Naive thymus-derived CD8-positive, alpha-beta T cell (primary cell): Measurements from ENCODE around the gene COL4A1. TPM values are rescaled to one million over a fixed set of nuclear protein-coding genes. Genes with fewer than 3 reads are reported as not detected.

Experiments used
- ATAC-seq, 2 donors: fragments of 150-1000 bp; cut with Tn5 transposase in 1 of 2; sonication (Bioruptor Pico), chemical (Tn5 transposase) in 1 of 2; 1 replicate in 1 of 2; 2 replicates in 1 of 2; pipeline ENCODE4 v1.10.0; 2021; ENCODE audit warnings: mild to moderate bottlenecking in 2 of 2, moderate library complexity in 2 of 2
- POLR2A ChIA-PET: fragments of 350-600 bp; sonication (Branson Sonifier 250); formaldehyde crosslinking; loops from one replicate; lab custom pipeline; 2021; ENCODE audit warnings: antibody characterized with exemption; lab: Charles Lee
- DNase-seq, 10 donors: peaks; one replicate each; pipeline versions ENCODE4 v3.0.0 to v3.0.0-alpha.2; 2020 to 2022
- H3K27ac Mint-ChIP-seq, 10 donors: one replicate each; pipeline ENCODE4 v1.8.0; 2020 to 2022; ENCODE audit warnings: mild to moderate bottlenecking in 10 of 10, mixed read lengths in 10 of 10, moderate library complexity in 4 of 10, inconsistent platforms in 1 of 10
- H3K27me3 Mint-ChIP-seq, 5 donors: one replicate each; pipeline ENCODE4 v1.8.0; 2021 to 2022; ENCODE audit warnings: mixed read lengths in 5 of 5
- H3K36me3 Mint-ChIP-seq, 3 donors: one replicate each; pipeline ENCODE4 v1.8.0; 2020 to 2022; ENCODE audit warnings: mixed read lengths in 3 of 3, mild to moderate bottlenecking in 2 of 3, inconsistent platforms in 1 of 3
- H3K4me1 Mint-ChIP-seq, 4 donors: one replicate each; pipeline ENCODE4 v1.8.0; 2021 to 2022; ENCODE audit warnings: mixed read lengths in 4 of 4
- H3K4me3 Mint-ChIP-seq, 10 donors: one replicate each; pipeline ENCODE4 v1.8.0; 2020 to 2022; ENCODE audit warnings: mild to moderate bottlenecking in 10 of 10, mixed read lengths in 10 of 10, moderate library complexity in 6 of 10, inconsistent platforms in 1 of 10
- H3K9me3 Mint-ChIP-seq, 9 donors: one replicate each; pipeline ENCODE4 v1.8.0; 2020 to 2022; ENCODE audit warnings: mixed read lengths in 9 of 9, mild to moderate bottlenecking in 3 of 9, inconsistent platforms in 1 of 9, moderate library complexity in 1 of 9
- polyA plus RNA-seq, 3 donors: library from polyadenylated mRNA; unstranded; fragments of 300-500 nt; fragmentation: Illumina TruSeq; gene quantifications; one replicate each; pipeline ENCODE4 v1.2.3, GENCODE V29; 2021
- total RNA-seq, 8 experiments: library from RNA in 2 of 8; stranded (reverse) in 2 of 8; gene quantifications; one replicate each; pipeline ENCODE4 v1.2.3 and lab custom pipeline; 2021 to 2026

The COL4A1 gene
- total and polyA plus RNA-seq, 5 experiments from 2014 or later: not detected

GRCh38 chr13:110347535-110348308 is 40.8 kb upstream of the COL4A1 start:
- peaks cover 0 to 15% (median 8%) of the 10 kb centered on the region in 5 donors for H3K27me3 Mint-ChIP-seq
- no peak for DNase-seq
- H3K27ac Mint-ChIP-seq: peak overlapping the region in 1 of 10 donors; percentile 57
- no peaks in the 10 kb centered on the region for H3K36me3 Mint-ChIP-seq
- no peaks in the 10 kb centered on the region for H3K9me3 Mint-ChIP-seq
- no peak overlapping the region for H3K4me3 Mint-ChIP-seq
- H3K4me1 Mint-ChIP-seq: peaks cover 0 to 2% (median 0%) of the 10 kb centered on the region in 4 donors
- no peak for ATAC-seq
- POLR2A ChIA-PET: interaction anchor here (0.6 kb wide), 1 partner anchor 190 kb away, joined by 7 read pairs; no protein-coding TSS in a partner anchor

- Mint-ChIP-seq H3K4me3 (no peak overlapping the region), H3K36me3 (no peaks in the 10 kb centered on the region), H3K27me3 (peaks cover 0 to 10% (median 9%) of the 10 kb centered on the region in 5 donors), H3K27ac (peak overlapping the region in 1 of 10 donors; percentile 57), H3K4me1 (peaks cover 0 to 2% (median 0%) of the 10 kb centered on the region in 4 donors), H3K9me3 (no peaks in the 10 kb centered on the region)
- DNase-seq (no peak), ATAC-seq (no peak)
- POLR2A ChIA-PET: no interaction called here
Observed at GRCh38 chr13:110347088-110347487, 40.1 kb upstream of the COL4A1 start.

- DNase-seq: no peak
- H3K27ac Mint-ChIP-seq: no peak overlapping the region
- no peaks in the 10 kb centered on the region for H3K9me3 Mint-ChIP-seq
- ATAC-seq: no peak
- H3K4me3 Mint-ChIP-seq: no peak overlapping the region
- POLR2A ChIA-PET: no interaction called here
- H3K27me3 Mint-ChIP-seq: peaks cover 0 to 9% (median 6%) of the 10 kb centered on the region in 5 donors
- peaks cover 2 to 3% (median 3%) of the 10 kb centered on the region in 4 donors for H3K4me1 Mint-ChIP-seq
- H3K36me3 Mint-ChIP-seq: no peaks in the 10 kb centered on the region
Observed at GRCh38 chr13:110346661-110347067, 39.7 kb upstream of the COL4A1 start.

GRCh38 chr13:110345701-110346100 is 38.7 kb upstream of the COL4A1 start:
- H3K9me3 Mint-ChIP-seq: no peaks in the 10 kb centered on the region
- H3K36me3 Mint-ChIP-seq: no peaks in the 10 kb centered on the region
- POLR2A ChIA-PET: no interaction called here
- no peak overlapping the region for H3K27ac Mint-ChIP-seq
- DNase-seq (no peak), ATAC-seq (no peak)
- peaks cover 10 to 13% (median 12%) of the 10 kb centered on the region in 4 donors for H3K4me1 Mint-ChIP-seq
- peaks cover 0 to 9% (median 2%) of the 10 kb centered on the region in 5 donors for H3K27me3 Mint-ChIP-seq
- no peak overlapping the region for H3K4me3 Mint-ChIP-seq

GRCh38 chr13:110345266-110345665 is 38.3 kb upstream of the COL4A1 start:
- POLR2A ChIA-PET: no interaction called here
- Mint-ChIP-seq H3K4me3 (no peak overlapping the region), H3K36me3 (no peaks in the 10 kb centered on the region), H3K27me3 (peaks cover 0 to 9% (median 2%) of the 10 kb centered on the region in 5 donors), H3K27ac (no peak overlapping the region), H3K4me1 (peaks cover 14 to 17% (median 17%) of the 10 kb centered on the region in 4 donors), H3K9me3 (no peaks in the 10 kb centered on the region)
- no peak for DNase-seq
- no peak for ATAC-seq

- DNase-seq (no peak), ATAC-seq (no peak)
- Mint-ChIP-seq H3K9me3 (no peaks in the 10 kb centered on the region), H3K27ac (peak overlapping the region in 3 of 10 donors; percentile 1 to 66 (median 14)), H3K36me3 (no peaks in the 10 kb centered on the region), H3K27me3 (peaks cover 0 to 13% (median 2%) of the 10 kb centered on the region in 5 donors), H3K4me1 (peaks cover 16 to 27% (median 25%) of the 10 kb centered on the region in 4 donors), H3K4me3 (no peak overlapping the region)
- POLR2A ChIA-PET: no interaction called here
Observed at GRCh38 chr13:110344320-110344719, 37.4 kb upstream of the COL4A1 start.

- POLR2A ChIA-PET: no interaction called here
- ATAC-seq: no peak
Observed at GRCh38 chr13:110343241-110343865, 36.4 kb upstream of the COL4A1 start.

GRCh38 chr13:110342474-110342873 is 35.5 kb upstream of the COL4A1 start:
- DNase-seq (no peak), ATAC-seq (no peak)
- H3K4me1 Mint-ChIP-seq: peaks cover 19 to 40% (median 29%) of the 10 kb centered on the region in 4 donors
- no peak overlapping the region for H3K4me3 Mint-ChIP-seq
- POLR2A ChIA-PET: no interaction called here
- no peaks in the 10 kb centered on the region for H3K36me3 Mint-ChIP-seq
- H3K27ac Mint-ChIP-seq: no peak overlapping the region
- peaks cover 0 to 19% (median 5%) of the 10 kb centered on the region in 5 donors for H3K27me3 Mint-ChIP-seq
- no peaks in the 10 kb centered on the region for H3K9me3 Mint-ChIP-seq

More at GRCh38 chr13:110343241-110343865, 36.4 kb upstream of the COL4A1 start:
- Mint-ChIP-seq H3K9me3 (no peaks in the 10 kb centered on the region), H3K4me1 (peaks cover 19 to 34% (median 29%) of the 10 kb centered on the region in 4 donors), H3K27me3 (peaks cover 0 to 17% (median 3%) of the 10 kb centered on the region in 5 donors), H3K4me3 (no peak overlapping the region), H3K36me3 (no peaks in the 10 kb centered on the region), H3K27ac (peak overlapping the region in 1 of 10 donors; percentile 13)
- DNase-seq: no peak

- peak overlapping the region; percentile 58 to 87 (median 79) for H3K4me3 Mint-ChIP-seq
- peaks cover 19 to 40% (median 29%) of the 10 kb centered on the region in 4 donors for H3K4me1 Mint-ChIP-seq
- ATAC-seq: peak; percentile 18 to 27
- H3K27me3 Mint-ChIP-seq: peaks cover 0 to 19% (median 6%) of the 10 kb centered on the region in 5 donors
- DNase-seq: peak in 3 of 10 donors; percentile 1 to 12 (median 9)
- H3K36me3 Mint-ChIP-seq: no peaks in the 10 kb centered on the region
- no peaks in the 10 kb centered on the region for H3K9me3 Mint-ChIP-seq
- POLR2A ChIA-PET: interaction anchor here (1.0 kb wide), 1 partner anchor 8 kb away, joined by 3 read pairs; no protein-coding TSS in a partner anchor
- H3K27ac Mint-ChIP-seq: peak overlapping the region; percentile 73 to 97 (median 88)
Observed at GRCh38 chr13:110341445-110342244, 34.7 kb upstream of the COL4A1 start.

- POLR2A ChIA-PET: interaction anchor here (1.0 kb wide), 1 partner anchor 9 kb away, joined by 3 read pairs; no protein-coding TSS in a partner anchor
- peak overlapping the region; percentile 58 to 87 (median 79) for H3K4me3 Mint-ChIP-seq
- DNase-seq (peak; percentile 10 to 81 (median 50)), ATAC-seq (peak; percentile 89 to 94)
- peaks cover 5 to 19% (median 6%) of the 10 kb centered on the region in 5 donors for H3K27me3 Mint-ChIP-seq
- H3K4me1 Mint-ChIP-seq: peaks cover 19 to 40% (median 29%) of the 10 kb centered on the region in 4 donors
- H3K36me3 Mint-ChIP-seq: no peaks in the 10 kb centered on the region
- H3K27ac Mint-ChIP-seq: peak overlapping the region; percentile 73 to 97 (median 88)
- H3K9me3 Mint-ChIP-seq: no peaks in the 10 kb centered on the region
Observed at GRCh38 chr13:110340812-110341444, 34.0 kb upstream of the COL4A1 start.

GRCh38 chr13:110339975-110340550 is 33.1 kb upstream of the COL4A1 start:
- no peak for DNase-seq
- H3K4me3 Mint-ChIP-seq: peak overlapping the region; percentile 58 to 87 (median 79)
- H3K27me3 Mint-ChIP-seq: peaks cover 5 to 19% (median 10%) of the 10 kb centered on the region in 5 donors
- no peaks in the 10 kb centered on the region for H3K36me3 Mint-ChIP-seq
- H3K4me1 Mint-ChIP-seq: peaks cover 20 to 40% (median 29%) of the 10 kb centered on the region in 4 donors
- H3K27ac Mint-ChIP-seq: peak overlapping the region in 8 of 10 donors; percentile 13 to 97 (median 90)
- no peak for ATAC-seq
- POLR2A ChIA-PET: no interaction called here
- no peaks in the 10 kb centered on the region for H3K9me3 Mint-ChIP-seq
